Epithelial cell of proximal tubule (primary cell): ENCODE data around the gene AKT3. TPM values are rescaled to one million over a fixed set of nuclear protein-coding genes. Genes with fewer than 3 reads are reported as not detected.

Experiments used
- DNase-seq: peaks from one replicate; pipeline ENCODE4 v3.0.0-alpha.2; 2011; ENCODE audit warnings: low read depth
- H3K4me3 ChIP-seq: 2 replicates; pipeline ENCODE4 v1.5.1; 2011; ENCODE audit warnings: low read depth, mild to moderate bottlenecking, low read length
- total RNA-seq: library from RNA; depleted of rRNA; stranded (reverse); fragments of >200 nt; gene quantifications from 2 replicates; pipeline ENCODE4 v1.2.3, GENCODE V29; 2015
- TF ChIP-seq, protein P1 (sequence below): conservative IDR thresholded peaks from 2 replicates; pipeline ENCODE4 v1.5.1; 2012; ENCODE audit warnings: low read depth, mild to moderate bottlenecking, low read length

The AKT3 gene
- total RNA-seq, 1 donor from 2014 or later = 12.2 TPM

DNA sequence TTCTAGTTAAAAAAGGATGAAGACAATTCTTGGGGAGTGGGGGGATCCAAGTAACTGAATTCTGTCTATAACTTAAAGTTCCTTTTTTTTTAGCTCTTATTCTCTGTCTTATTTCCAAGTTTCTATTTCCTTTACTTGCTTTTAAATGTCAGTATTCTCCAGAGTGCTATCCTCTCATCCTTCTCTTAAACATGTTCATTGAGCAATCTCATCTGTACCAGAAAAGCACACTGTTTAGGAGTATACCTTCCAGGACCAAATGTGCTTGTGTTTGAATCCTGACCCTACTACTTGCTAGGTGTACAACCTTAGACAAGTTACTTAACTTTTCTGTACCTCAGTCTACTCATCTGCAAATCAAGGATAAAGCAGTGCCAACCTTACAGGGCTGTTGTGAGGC, 50.1 kb downstream of the AKT3 start:
- H3K4me3 ChIP-seq = no peak overlapping the region
- DNase-seq = no peak
- TF ChIP-seq, protein P1, sequence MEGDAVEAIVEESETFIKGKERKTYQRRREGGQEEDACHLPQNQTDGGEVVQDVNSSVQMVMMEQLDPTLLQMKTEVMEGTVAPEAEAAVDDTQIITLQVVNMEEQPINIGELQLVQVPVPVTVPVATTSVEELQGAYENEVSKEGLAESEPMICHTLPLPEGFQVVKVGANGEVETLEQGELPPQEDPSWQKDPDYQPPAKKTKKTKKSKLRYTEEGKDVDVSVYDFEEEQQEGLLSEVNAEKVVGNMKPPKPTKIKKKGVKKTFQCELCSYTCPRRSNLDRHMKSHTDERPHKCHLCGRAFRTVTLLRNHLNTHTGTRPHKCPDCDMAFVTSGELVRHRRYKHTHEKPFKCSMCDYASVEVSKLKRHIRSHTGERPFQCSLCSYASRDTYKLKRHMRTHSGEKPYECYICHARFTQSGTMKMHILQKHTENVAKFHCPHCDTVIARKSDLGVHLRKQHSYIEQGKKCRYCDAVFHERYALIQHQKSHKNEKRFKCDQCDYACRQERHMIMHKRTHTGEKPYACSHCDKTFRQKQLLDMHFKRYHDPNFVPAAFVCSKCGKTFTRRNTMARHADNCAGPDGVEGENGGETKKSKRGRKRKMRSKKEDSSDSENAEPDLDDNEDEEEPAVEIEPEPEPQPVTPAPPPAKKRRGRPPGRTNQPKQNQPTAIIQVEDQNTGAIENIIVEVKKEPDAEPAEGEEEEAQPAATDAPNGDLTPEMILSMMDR = no peak

DNA sequence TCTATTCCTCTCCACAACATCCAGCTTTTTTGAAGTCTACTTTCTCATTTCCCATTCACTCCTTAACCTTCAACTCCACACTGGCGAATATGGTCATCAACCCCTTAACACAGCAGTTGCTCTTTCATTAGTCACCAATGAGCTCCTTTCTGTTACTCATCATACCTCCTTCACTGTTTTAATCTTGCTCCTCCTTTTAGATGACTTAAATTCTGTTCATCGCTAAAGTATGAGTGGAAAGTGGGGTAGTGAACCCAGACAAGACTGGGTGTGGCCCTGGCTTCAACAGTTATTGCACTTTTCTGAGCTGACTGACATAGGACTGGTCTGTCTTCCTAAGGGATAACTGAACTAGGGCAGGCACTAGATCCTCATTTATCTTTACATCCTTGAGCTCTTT, 51.3 kb downstream of the AKT3 start:
- TF ChIP-seq, protein P1 = no peak
- H3K4me3 ChIP-seq = no peak overlapping the region
- DNase-seq = peak; percentile 90

DNA sequence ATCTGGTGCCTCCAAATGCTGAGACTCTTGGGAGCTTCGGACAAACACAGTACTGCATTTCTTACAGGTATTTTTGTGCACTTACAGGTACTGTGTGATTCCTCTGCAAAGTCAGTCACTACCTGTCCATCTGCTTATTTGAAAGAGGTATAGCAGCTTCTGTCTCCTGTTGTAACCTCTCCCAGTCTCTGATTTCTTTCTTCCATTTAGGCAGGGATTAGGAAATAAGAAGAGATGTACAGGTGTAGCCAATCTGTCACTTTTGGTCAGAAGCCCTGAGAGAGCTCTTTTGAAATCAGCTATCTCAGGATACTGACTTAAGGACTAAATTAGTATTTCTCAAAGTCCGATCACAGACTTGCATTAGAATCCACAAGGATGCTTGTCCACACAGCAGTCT, 54.0 kb downstream of the AKT3 start:
- TF ChIP-seq, protein P1 = no peak
- no peak overlapping the region for H3K4me3 ChIP-seq

DNA sequence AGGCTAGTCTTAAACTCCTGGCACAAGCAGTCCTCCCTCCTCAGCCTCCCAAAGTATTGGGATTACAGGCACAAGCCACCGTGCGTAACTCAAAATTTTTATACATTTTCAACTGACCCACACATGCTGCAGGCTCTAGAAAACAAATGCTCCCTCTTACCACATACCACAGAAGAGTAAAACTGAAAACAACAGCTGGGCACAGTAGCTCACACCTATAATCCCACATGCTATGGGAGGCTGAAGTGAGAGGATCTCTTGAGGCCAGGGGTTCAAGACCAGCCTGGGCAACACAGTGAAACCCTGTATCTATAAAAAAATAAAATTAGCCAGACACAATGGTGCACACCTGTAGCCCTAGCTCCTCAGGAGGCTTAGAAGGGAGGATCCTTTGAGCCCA, 56.7 kb downstream of the AKT3 start:
- TF ChIP-seq, protein P1 = no peak
- no peak overlapping the region for H3K4me3 ChIP-seq
- no peak for DNase-seq

More for the DNA sequence above, 54.0 kb downstream of the AKT3 start:
- no peak for DNase-seq

DNA sequence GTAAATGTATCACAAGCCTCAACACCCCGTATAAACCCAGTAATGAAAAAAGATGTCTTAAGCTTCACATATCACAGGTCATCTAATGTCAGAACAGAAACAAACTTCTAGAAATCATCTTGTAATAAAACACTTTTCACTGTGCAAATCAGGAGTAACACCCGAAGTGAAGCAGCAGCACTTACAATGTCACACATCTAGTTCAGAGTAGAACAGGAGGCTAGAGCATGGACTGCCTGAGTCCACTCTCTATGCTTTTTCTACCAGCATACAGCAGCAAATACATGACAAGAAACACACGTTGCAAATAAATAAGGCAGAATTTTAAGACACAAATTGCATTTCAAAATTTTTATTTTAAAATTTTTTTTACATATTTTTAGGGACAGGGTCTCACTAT, 57.2 kb downstream of the AKT3 start:
- H3K4me3 ChIP-seq = no peak overlapping the region
- DNase-seq = no peak
- TF ChIP-seq, protein P1 = no peak

DNA sequence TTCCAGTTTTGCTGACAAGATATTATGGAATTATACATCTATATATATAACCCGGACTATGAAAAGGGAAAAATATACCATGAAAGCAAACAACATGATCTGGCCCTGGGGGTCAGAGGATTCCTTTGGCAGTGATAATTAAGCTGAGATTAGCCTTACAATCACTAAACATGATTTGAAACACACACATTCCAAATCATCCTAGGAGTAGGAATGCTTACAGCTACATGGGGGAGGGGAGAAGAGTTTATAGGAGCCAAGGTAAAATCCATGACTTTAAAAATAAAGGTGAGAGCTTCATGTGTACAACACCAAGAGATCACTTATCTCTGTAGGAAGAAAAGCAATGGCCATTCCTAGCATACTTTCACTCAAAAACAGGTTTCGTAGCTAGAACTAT, 57.6 kb downstream of the AKT3 start:
- no peak for DNase-seq
- H3K4me3 ChIP-seq = no peak overlapping the region
- TF ChIP-seq, protein P1 = no peak

DNA sequence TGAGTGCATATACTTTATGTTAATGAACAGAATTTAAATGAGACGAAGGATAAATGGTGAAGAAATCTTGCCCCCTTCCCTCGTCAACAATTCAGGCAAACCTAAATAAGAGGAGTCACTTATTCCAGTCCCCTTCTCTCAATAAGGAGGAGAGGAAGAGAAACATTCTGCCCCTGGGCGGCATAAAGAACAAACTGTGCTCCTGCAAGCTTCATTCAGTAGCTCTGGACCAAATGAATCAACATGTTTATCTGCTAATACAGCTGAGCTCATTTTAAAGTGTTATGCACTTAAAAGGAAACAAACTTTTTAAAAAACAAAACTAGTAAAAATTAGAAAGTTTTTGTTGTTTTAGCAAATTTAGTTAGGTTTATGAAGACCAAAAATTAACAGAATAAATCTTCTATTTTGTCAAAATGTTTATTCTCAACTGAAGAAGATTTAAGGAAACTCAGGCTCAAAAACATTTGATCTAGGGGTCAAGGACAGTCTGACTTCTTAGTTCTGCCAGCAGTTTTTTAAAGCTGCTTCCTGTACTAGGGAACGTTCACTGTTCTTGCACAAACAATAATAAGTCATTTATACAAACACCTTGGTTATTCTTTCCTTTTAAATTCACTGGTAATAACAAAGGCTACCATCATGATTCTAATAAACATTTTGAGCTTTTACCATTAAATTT, 58.3 kb downstream of the AKT3 start:
- H3K4me3 ChIP-seq = no peak overlapping the region
- TF ChIP-seq, protein P1 = no peak
- DNase-seq = no peak
